CD4-positive, alpha-beta T cell treated with Interleukin-21 for 1 hour (primary cell): ENCODE results near the gene ZFHX3.

Experiments used
- DNase-seq: peaks from one replicate; pipeline ENCODE4 v3.0.0-alpha.2; 2020

ZFHX3 gene

DNA sequence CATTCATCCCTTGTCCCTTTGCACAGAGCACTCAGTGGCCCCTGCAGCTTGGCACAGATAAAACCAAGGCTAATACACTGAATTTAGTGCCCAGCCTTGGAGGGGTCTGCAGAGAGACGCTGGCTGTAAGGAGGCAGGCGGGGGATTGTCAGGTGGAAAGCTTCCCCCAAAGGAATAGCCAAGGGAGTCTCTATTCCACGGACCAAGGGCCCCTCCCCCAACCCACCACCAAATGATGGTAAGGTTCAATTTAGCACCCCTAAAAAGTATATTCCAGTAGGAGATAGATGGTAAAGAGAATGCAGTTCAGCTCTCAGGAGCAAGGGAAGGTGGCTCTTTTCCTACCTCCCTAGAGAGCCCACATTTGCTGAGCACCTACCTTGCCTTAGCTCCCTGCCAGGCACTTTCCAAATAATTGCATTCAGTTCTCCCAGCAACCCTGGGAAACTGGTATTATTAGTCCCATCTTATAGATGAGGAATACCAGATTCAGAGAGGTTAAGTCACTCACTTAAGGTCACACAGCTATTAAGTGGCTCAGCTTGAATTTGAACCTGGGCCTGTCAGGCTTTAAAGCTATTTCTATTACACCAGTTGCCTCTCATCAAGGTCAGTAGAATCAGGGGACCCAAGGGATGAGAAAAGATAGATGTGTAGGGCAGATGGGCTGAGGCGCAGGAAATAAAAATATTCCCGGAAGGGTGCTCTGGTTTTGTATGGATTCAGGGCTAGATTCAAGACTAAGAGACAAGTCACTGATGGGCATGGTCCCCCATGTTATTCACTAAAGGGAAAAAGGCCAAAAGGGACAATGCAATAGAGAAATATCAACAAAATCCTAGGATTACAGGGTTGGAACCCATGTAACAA is 20.0 kb upstream of the ZFHX3 start:
- DNase-seq = no peak

DNA sequence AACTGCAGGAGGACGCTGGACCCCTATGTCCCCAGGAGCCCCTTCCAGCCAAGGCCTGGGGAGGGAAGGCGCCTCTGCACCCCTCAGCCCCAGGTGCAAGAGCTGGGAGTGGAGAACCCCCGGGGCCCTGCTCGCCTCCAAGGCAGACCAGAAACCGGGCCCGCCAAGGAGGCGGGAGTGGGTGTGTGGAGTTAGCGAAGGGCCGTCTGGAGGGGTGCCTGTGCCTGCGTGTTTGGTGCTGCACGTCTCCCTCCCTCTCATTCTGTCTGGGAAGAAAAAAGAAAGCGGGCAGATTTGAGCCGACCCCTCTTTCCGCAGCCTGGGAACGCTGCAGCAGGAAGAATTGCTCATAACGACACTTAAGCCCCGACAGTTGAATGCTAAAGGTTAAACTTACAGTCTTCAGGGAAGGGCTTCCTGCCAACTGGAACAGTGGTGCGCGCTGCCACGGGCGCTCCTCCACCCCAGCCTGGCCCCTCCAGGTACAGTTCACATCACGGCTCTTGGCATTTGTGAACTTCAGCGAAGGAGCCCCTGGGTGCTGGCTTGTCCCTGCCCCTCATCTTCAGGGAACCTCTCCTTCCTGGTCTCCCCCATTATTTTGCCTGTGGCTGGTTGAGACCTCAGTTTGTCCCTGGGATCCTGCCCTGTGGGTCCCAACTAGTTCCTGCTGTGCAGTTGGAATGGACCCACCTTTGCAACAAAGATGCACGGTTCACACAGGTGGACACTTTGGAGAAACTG is 19.2 kb upstream of the ZFHX3 start:
- DNase-seq = no peak

DNA sequence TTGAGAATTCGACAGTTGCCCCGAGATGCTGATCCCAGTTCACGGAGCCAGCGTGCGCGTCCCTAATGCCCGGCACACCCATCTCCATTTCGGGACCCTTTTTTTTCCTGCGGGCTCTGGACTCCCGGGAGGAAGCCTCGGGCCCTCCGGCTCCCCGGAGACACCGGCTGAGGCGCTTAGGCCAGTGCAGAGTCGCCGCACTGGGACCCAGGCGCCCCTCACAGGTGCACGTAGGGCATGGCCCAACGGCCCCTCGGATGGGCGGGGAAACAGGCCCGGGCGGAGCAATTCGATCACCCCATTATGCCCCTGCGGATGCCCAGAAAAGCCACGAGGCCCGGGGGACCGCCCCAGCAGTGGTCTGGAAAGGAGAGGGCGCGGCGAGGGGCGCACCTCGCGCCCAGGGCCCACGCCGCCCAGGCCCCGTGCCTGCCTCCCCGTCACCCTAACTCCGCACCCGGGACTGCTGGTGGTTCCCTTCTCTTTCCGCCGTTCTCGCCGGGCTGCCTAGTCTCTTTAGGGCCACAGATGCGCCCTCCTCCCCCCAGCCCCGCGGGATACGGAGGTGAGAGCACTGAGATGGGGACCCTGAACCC is 18.5 kb upstream of the ZFHX3 start:
- DNase-seq = no peak

- DNase-seq = no peak
Measured at GRCh38 chr16:73065632-73066330, 17.9 kb upstream of the ZFHX3 start.

DNA sequence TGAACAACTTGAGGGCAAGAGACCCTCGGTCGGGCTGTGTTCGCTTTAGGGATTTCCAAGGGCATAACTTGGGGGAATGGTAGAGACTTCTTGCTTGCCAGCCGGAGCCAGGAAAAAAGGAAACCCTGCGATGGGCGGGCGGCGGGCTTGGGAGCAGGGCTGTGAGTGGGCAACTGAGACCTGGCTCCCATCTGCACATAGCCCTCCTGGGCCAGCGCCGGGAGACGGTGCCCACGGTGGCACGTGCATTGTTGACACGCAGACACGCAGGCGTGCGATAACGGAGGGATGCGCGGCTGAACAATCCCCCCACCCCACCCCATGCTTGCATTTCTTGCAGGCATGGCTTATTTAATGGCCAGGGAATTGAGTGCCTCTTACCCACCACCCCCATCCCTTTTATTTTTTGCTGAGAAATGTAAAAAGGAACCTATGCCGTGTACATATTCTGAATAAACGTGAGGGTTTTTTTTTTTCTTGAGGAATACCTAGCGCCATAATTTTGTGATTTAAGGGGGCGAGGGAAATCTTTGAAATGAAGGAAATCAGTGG is 17.1 kb upstream of the ZFHX3 start:
- DNase-seq = no peak

- no peak for DNase-seq
Measured at GRCh38 chr16:73064212-73064993, 16.5 kb upstream of the ZFHX3 start.

DNA sequence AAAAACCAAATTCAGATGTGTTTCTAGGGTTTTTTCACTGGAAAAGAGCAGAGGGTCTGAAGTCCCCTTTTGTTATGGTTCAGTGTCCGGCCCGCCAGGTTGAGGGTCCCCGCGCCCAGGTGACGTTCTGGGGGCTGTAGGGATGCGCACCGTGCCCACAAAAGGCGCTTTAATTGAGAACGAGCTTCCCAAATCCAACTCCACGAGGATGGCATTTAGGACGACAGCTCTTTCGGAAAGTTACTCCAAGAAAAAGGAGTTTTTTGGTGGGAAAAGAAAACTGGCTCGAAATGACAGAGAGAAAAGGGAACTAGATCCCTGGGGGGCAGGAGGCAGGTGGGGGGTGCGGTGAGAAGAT is 15.9 kb upstream of the ZFHX3 start:
- DNase-seq = no peak

DNA sequence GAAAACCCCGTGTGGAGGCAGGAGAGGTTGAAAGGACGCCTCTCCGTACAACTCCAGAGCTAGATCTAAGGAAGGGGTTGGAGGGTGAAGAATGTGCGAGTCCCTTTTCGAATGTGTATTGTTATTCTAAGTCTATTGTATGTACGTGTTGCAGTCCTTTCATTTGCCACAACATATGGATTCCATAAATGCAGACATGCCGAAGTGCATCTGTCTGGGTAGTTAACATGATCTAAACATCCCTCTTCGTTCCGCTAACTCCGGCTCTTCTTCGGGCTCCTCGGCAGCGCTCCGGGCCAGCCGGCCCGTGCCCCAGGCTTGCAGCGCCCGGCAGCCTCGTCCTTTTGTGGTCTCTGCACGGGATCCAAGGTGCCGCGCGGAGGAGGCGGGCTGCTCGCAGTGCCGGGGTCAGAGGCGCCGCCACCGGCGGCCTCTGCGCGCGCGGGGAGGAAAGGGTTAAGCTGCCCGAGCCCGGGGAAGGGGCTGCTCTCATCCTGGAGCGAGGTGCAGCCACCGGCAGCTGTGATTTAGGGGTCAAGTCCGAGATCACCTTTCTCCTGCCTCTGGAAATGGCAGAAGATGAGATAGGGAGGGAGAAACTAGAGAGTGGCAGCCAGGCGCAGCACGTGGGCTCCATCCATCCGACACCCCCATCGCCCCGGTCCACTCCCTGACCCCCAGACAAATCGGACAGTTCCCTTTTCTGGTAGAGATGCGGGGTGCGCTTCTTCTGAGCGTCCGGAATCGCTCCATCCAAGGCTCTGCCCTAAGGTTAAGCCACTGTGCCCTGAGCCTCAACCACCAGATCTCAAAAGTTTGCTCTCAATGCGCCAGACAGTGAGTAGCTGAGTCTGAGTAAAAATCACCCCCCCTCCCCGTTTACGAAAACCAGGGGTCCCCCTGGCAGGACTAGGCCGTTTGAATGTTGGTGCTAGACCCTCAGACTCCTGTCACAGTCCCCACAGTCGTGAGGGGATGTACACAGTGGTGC is 15.1 kb upstream of the ZFHX3 start:
- DNase-seq = no peak

DNA sequence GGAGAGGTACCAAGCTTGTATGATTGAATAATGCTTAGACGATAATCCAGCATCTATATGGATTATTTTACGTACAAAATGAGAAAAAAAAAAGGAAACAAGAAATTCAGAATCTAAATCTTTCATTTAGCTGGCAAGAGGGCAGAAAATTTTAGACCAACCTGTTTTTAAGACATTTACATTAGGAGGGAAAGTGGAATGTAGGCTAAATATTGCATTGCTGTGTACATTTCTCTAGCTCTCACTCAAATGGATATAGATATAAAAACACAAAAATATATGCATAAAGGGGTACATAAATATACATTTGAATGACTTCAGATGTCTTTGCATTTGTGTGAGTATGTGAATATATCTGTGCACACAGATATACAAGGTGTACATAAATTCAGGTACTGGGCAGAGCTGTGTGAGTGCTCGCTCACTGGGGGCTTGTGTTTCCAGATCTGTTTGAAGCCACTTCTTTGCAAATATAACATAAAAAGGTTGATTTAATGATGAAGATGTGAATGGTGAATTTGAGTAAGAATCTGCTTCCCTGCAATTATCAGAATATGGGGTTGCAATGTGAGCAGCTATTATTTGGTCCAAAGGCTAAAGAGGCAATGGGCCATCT is 14.2 kb upstream of the ZFHX3 start:
- no peak for DNase-seq

GRCh38 chr16:73060892-73061490 is 13.1 kb upstream of the ZFHX3 start:
- no peak for DNase-seq

- DNase-seq = no peak
Measured at GRCh38 chr16:73059779-73060615, 12.1 kb upstream of the ZFHX3 start.

- no peak for DNase-seq
Measured at GRCh38 chr16:73058616-73059409, 10.9 kb upstream of the ZFHX3 start.

DNA sequence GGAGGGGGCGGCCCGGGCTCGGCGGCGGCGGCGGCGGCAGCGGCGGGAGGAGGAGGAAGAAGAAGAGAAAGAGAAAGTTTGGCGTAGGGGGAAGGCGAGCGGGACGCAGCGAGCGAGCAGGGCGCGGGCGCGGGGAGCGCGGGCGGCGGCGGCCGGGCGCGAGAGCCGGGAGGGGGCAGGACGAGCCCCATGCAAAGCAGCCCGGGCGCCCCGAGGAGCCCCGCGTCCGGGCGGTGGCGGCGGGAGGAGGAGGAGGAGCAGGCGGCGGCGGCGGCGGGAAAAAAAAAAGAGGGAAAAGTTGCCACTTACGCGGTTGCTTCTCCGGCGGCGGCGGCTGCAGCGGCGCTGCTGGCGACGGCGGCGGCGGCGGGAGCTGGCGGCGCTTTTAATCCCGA is 10.3 kb upstream of the ZFHX3 start:
- no peak for DNase-seq

- no peak for DNase-seq
Measured at GRCh38 chr16:73057291-73058210, 9.6 kb upstream of the ZFHX3 start.

DNA sequence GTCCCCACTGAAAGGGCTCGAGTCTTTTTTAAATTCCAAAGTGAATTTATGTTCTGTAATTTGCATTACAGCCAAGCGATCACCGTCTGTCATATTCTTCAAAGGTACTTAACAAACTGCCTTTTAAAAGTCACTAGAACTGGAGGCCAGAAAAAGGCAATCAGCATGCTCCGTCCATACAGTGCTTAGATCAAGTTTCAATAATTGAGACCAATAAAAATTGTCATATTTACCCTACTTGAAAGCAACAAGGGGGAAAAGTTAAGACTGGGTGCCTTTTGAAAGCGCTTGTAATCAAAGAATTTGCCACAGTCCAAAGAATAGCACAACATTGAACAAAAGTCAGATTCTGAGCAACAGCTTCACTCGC is 9.0 kb upstream of the ZFHX3 start:
- DNase-seq = no peak

GRCh38 chr16:73056448-73056847 is 8.5 kb upstream of the ZFHX3 start:
- no peak for DNase-seq

- DNase-seq = no peak
Measured at GRCh38 chr16:73054813-73055482, 7.0 kb upstream of the ZFHX3 start.
